ENCODE measurements around the gene AGGF1.
"Not testable (repeated sequence)": the region's sequence is repeated elsewhere in the genome, so short reads cannot be mapped to it uniquely, and the experiment has no call there.

The AGGF1 gene

GRCh38 chr5:77022511-77023417 is 7.4 kb upstream of the AGGF1 start:
- DNase-seq (ENCODE audit: low spot score), result no peak

GRCh38 chr5:77024490-77024889 is 5.7 kb upstream of the AGGF1 start:
- no peak for DNase-seq (ENCODE audit: low spot score)

DNA sequence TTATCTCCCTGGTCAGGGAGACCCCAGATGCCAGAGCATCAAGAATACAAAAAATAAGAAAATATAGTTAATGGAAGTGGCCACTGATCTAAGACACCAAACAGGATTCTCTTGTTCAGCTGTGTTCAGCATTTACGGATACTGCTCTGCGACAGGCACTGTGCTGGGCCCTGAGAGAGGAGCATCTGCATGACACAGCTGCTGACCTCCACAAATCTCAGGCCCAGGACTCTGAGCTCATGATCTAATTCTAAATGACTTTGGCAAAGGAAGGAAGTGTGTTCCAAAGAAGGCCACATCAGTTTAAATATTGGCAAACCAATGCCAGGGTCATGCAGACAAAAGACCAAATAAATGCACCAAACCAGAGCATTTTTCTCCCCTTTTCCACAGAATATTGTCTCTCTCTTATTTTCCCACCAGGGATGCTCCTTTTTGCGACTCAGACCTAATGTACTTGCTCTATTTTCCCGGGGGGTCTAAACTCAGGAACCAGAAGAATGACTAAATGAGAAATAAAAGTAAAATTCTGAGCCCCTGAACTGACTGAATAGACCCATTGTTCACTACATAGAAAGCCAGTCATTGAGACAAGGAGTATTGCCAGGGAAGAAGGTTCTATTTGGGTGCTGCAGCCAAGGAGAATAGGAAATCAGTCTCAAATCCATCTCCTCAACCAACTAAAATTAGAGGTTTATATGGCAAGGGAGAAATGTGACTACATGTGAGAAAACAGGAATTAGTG is 1.4 kb upstream of the AGGF1 start:
- DNase-seq (ENCODE audit: low spot score), result no peak

- no peak for DNase-seq (ENCODE audit: low spot score)
Measured at GRCh38 chr5:77029376-77029885, 773 bp upstream of the AGGF1 start.

DNA sequence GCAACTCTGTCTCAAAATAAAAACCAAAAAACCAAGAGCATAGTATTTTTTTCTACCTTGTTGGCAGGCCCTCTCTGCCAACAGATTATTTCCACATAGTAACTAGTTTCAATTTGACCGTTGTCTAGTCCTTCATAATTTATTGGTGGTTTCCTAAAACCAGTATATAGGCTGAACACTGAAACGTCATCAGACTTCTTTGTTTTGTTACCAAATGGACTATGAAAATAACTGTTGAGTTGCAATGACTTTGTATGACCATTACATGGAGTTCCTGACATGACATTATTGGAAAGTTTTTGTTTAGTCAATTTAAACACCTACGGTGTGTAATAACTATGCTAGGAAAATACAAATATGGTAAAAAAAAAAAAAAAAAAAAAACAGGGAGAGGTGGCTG is 1.7 kb downstream of the AGGF1 start:
- peak; percentile 30 for DNase-seq (ENCODE audit: low spot score)

- no peak for DNase-seq (ENCODE audit: low spot score)
Measured at GRCh38 chr5:77032635-77033034, 2.4 kb downstream of the AGGF1 start.

DNA sequence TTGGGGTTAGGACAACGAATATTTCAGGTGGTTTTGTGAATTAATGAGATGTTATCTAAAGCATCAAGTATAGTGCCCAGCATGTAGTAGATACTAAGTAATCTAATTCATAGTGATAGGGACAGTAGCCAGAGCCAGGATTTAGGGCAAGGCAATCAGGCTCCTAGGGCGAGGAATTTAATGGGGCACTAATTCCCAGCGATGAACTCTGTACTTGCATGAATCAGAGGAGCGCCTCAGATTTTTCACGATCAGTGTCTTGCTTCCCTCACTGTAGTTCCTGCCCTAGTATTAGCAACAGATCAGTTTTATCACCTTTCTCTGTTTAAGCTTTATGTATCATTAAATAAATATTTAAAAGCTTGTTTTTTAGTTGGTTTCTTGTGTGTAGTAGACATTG is 3.1 kb downstream of the AGGF1 start:
- no peak for DNase-seq (ENCODE audit: low spot score)

- DNase-seq (ENCODE audit: low spot score), result no peak
Measured at GRCh38 chr5:77035950-77036349, 5.7 kb downstream of the AGGF1 start.

DNA sequence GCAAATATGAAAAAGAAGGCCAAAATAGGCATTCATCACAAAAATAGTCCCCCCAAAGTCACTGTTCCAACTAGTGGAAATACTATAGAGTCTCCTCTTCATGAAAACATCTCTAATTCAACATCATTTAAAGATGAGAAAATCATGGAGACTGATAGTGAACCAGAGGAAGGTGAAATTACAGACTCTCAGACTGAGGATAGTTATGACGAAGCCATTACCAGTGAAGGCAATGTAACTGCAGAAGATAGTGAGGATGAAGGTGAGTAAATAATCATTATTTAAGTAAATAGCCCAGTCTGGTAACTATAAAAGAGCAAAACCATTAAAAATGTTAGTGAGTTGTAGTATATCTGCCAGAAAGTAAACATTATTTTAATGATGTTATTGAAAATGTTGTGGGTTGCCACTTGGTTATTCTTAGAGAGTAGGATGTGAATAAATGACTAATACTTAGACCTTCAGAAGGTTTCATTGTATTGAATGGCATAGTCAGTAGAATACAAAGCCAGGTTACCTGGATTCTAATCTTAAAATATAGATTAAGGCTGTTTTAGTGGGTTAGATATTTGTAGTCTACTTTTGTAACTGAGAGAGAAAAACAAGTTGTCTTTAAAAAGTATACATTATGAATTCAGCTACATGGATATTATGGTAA is 16.3 kb downstream of the AGGF1 start:
- no peak for DNase-seq (ENCODE audit: low spot score)

GRCh38 chr5:77064040-77064439 is 33.8 kb downstream of the AGGF1 start:
- no peak for DNase-seq (ENCODE audit: low spot score)

- no peak for DNase-seq (ENCODE audit: low spot score)
Measured at GRCh38 chr5:77065256-77065655, 35.1 kb downstream of the AGGF1 start.

DNA sequence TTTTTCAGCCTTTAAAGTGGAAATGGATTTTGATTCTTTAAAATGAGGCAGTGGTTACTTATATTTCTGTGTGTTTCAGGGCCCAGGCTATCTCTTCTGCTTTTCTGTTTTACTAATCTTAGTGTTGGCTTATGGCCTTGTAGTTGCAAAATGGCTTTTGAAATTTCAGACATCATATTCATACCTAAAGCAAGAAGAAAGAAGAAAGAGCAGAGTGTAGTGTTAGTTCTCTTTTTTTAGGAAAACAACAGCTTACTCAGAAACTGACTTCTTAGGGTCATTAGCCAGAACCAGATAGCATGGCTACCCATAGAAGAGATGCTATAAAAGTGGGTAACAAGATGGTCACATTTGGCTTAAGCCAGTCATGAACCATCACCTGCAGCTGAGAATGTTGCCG is 36.0 kb downstream of the AGGF1 start:
- no peak for DNase-seq (ENCODE audit: low spot score)

DNA sequence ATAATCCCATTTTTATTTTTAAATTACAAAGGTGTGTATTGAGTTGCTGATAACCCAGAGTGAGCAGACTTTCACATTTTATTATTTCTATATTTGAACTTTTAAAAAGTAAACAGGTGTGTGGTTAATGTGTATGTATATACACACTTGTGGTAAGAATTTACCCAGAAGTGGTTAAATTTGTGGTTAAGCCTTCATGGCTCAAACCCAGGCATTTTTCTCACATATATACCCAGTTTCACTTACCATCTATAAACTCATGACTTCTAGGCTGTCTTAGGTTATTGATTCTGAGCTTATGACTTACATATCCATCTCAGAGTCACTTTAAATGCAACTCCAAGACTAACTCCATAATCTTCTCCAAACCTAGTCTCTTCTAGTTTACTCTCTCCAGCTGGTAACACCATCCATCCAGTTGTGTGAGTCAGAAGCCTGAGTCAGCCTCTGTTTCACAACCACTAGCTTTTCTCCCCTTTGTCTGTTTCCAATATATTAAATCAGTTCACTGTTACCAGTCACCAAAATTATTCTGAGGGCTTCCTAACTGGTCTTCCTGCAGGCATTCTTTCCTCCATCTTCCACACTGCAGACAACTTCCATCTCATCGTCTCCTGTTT is 36.7 kb downstream of the AGGF1 start:
- no peak for DNase-seq (ENCODE audit: low spot score)

DNA sequence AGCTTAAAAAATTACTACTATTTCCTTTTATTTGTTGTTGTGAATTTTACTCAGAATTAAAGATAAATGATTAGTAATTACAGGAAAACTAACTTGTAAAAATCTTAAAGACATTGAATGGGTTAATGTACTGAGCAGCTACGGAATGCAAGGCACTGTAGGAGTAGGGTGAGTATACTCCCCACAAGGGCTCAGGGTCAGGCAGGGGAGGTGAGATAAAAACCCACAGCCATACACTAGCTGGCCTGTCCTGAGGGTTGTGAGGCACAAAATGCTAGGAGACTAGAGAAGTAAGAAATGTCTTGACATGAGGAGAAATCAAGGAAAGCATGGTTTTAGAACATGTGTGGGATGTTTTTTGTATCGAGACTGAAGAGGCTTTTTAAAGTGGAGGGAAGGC is 43.5 kb downstream of the AGGF1 start:
- DNase-seq (ENCODE audit: low spot score), result no peak

DNA sequence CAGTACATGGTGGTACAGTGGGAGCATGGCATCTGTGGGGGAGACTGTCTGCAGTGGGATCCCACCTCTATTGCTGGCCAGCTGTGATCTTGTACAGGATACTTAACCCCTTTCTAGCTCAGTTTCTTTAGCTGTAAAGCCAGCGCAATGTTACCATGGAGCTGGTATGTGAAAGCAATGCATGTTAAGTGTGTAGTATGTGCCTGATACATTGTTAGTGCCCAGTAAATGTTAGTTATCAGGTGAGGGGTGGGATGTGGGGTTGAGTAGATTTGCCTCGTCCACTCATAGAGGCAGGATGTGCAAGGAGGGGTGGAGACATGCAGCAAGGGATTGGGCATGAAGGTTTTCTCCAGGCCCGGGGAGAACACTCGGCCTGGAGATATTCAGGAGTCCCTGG is 44.5 kb downstream of the AGGF1 start:
- no peak for DNase-seq (ENCODE audit: low spot score)

GRCh38 chr5:77076961-77077828 is 47.0 kb downstream of the AGGF1 start:
- peak; percentile 67 for DNase-seq (ENCODE audit: low spot score)

GRCh38 chr5:77077829-77078176 is 47.6 kb downstream of the AGGF1 start:
- no peak for DNase-seq (ENCODE audit: low spot score)

DNA sequence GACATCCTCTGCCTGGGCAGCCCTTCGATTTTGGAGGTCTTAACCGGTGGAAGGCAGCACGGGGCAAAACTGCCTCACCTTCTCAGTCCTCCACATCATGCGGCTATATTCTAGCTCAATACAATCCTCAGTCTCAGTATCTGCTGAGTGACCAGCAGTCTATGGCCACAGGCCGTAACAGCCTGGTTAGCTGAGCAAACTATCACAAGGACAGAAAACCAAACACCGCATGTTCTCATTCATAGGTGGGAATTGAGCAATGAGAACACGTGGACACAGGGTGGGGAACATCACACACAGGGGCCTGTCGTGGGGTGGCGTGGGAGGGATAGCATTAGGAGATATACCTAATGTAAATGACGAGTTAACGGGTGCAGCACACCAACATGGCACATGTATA is 50.3 kb downstream of the AGGF1 start:
- not testable (repeated sequence) for DNase-seq (ENCODE audit: low spot score)

GRCh38 chr5:77080905-77081304 is 50.7 kb downstream of the AGGF1 start:
- no peak for DNase-seq (ENCODE audit: low spot score)

DNA sequence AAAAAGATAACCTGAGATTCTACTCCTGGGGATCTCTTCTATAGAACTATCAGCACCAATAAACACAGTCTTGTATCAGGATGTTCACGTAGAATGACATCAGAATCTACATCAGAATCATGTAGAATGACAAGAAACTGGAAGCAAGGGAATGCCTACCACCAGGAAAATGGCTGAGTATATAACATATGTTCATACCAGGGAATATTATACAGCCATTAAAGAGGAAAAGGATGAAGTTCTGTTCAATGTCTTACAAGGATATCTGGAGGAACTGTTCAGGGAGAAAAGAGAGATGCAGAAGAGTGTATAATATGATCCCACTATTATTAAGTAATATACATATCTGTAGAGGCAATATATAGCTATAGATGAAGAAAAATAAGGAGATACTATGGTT is 52.1 kb downstream of the AGGF1 start:
- DNase-seq (ENCODE audit: low spot score), result no peak

DNA sequence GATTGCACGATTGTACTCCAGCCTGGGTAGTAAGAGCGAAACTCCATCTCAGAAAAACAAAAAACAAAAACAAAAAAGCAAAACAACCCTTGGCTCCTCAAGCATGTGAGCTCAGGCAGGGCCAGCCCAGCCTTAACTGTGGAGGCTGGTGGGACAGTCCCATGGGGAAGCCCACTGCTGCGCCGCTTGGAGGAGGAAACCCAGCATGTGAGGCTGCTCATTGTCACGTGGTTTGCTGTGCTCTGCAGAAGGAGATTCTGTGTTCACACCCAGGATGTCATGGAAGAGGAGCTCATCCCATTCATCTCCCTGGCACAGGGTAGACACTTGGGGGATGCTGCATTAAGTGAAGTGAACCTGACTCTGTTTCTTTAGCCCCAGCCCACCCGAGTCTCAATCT is 52.9 kb downstream of the AGGF1 start:
- no peak for DNase-seq (ENCODE audit: low spot score)

DNA sequence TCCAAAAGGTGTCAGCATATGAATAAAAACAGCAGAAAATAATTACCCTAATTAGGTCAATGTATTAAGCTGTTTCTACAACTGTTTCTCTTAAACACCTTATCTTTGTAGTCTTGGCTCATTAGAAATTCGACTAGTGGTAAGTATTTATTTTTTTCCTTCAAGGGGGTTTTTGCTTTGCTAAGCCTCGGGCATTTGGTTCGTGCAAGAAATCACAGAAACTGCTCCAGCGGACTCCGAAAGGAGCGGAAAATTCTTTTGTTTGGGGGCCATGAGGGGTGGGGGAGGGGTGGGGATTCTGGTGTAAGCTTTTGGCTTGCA is 56.1 kb downstream of the AGGF1 start:
- DNase-seq (ENCODE audit: low spot score), result no peak
